Activated naive CD4-positive, alpha-beta T cell treated with anti-CD3 and anti-CD28 coated beads, Interleukin-2, amount 10 ng/mL, durations not matched to agents 7 days and 5 days (primary cell): ENCODE data around the gene GARIN5A.
"Not testable (repeated sequence)": the region's sequence is repeated elsewhere in the genome, so short reads cannot be mapped to it uniquely, and the experiment has no call there.

Source experiments
- CTCF ChIA-PET: fragments of 350-600 bp; sonication (Branson Sonifier 250); formaldehyde crosslinking; loops from one replicate; lab custom pipeline; 2021; ENCODE audit warnings: antibody characterized with exemption; lab: Charles Lee
- DNase-seq: peaks from one replicate; pipeline ENCODE4 v3.0.0-alpha.2; 2020
- H3K27ac Mint-ChIP-seq: one replicate; pipeline ENCODE4 v1.8.0; 2021; ENCODE audit warnings: mild to moderate bottlenecking, moderate library complexity, mixed read lengths
- H3K27me3 Mint-ChIP-seq: one replicate; pipeline ENCODE4 v1.8.0; 2021; ENCODE audit warnings: mild to moderate bottlenecking, mixed read lengths
- H3K36me3 Mint-ChIP-seq: one replicate; pipeline ENCODE4 v1.8.0; 2021; ENCODE audit warnings: mixed read lengths
- H3K4me1 Mint-ChIP-seq: one replicate; pipeline ENCODE4 v1.8.0; 2021; ENCODE audit warnings: mixed read lengths
- H3K4me3 Mint-ChIP-seq: one replicate; pipeline ENCODE4 v1.8.0; 2021; ENCODE audit warnings: mild to moderate bottlenecking, moderate library complexity, mixed read lengths
- H3K9me3 Mint-ChIP-seq: one replicate; pipeline ENCODE4 v1.8.0; 2021; ENCODE audit warnings: mixed read lengths

GARIN5A gene

DNA sequence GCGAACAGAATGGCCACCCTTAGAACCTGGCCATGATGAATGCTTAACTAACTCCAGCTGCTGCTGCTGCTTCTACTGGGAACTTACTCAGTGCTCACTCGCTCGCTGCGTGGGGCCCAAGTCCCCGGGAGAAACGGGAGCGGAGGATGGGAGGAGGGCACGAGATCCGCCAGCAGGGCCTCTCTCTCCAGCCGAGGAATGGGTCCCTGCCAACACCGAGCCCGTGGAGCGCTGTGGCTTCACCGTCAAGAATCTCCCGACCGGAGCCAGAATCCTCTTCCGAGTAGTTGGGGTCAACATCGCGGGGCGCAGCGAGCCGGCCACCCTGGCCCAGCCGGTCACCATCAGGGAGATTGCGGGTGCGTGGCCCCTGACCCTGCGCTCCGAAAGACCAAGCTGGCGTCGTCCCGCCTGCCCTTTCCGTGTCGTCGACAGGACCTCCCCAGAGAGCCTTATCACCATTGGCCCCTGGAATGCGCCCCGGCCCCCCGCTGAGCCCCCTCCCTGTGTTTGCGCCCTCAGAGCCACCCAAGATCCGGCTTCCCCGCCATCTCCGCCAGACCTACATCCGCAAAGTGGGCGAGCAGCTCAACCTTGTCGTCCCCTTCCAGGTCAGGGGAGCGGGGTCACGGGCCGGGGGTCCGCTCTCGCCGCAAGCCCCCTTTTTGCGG lies 18.1 kb downstream of the GARIN5A start:
- Mint-ChIP-seq H3K4me3 (no peak overlapping the region), H3K36me3 (no peaks in the 10 kb centered on the region), H3K9me3 (no peaks in the 10 kb centered on the region), H3K27ac (no peak overlapping the region), H3K4me1 (peaks cover 11% of the 10 kb centered on the region), H3K27me3 (peaks cover 50% of the 10 kb centered on the region)
- DNase-seq = no peak
- CTCF ChIA-PET = no interaction called here

DNA sequence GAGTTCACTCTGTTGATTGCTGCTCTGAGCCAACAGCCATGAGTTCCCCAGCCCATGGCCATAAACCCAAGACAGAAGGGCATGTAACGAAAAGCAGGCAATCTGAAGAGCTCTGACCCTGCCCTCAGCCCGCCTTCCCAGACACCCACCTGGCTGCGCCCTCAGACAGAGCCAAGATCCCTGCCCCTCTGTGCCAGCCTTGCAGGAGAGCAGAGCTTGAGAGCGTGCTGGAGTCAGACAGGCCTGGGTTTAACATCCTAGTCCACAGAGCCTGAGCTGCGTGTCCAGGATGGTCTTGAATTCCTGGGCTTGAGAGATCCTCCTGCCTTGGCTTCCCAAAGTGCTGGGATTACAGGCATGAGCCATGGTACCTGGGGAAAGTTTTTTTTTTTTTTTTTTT lies 19.3 kb downstream of the GARIN5A start:
- CTCF ChIA-PET = no interaction called here
- Mint-ChIP-seq H3K36me3 (no peaks in the 10 kb centered on the region), H3K27ac (no peak overlapping the region), H3K27me3 (peaks cover 43% of the 10 kb centered on the region), H3K4me3 (no peak overlapping the region), H3K9me3 (no peaks in the 10 kb centered on the region), H3K4me1 (peaks cover 11% of the 10 kb centered on the region)
- DNase-seq = no peak

DNA sequence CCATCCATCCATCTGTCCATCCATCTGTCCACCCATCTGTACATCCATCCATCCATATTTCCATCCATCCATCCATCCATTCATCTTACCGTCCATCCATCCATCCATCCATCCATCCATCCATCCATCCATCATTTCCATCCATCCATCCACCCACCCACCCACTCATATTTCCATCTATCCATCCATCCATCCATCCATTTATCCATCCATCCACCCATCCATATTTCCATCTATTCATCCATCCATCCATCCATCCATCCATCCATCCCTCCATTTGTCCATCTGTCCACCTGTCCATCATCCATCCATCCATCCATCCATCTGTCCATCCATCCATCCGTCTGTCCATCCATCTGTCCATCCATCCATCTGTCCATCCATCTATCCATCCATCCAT lies 20.7 kb downstream of the GARIN5A start:
- peaks cover 9% of the 10 kb centered on the region for H3K4me1 Mint-ChIP-seq
- no peaks in the 10 kb centered on the region for H3K9me3 Mint-ChIP-seq
- peaks cover 40% of the 10 kb centered on the region for H3K27me3 Mint-ChIP-seq
- no peak overlapping the region for H3K4me3 Mint-ChIP-seq
- no peak for DNase-seq
- no peaks in the 10 kb centered on the region for H3K36me3 Mint-ChIP-seq
- H3K27ac Mint-ChIP-seq = no peak overlapping the region
- CTCF ChIA-PET = no interaction called here

DNA sequence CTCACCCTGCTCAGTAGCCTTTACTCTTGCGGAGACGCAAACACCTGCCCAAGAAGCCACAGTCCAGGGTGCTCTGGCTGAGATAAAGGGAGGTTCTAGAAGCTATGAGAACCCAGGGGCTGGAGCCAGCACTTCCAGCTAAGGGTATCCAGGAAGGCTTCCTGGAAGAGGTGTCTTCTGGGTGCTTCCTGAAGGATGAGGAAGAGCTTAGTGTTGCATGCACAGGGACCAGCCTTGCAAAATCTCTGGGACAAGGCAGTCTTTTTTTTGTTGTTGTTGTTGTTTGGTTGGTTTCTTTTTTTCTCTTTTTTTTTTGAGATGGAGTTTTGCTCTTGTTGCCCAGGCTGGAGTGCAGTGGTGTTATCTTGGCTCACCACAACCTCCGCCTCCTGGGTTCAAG lies 23.4 kb downstream of the GARIN5A start:
- DNase-seq = no peak
- CTCF ChIA-PET = no interaction called here
- peaks cover 29% of the 10 kb centered on the region for H3K27me3 Mint-ChIP-seq
- no peaks in the 10 kb centered on the region for H3K9me3 Mint-ChIP-seq
- no peaks in the 10 kb centered on the region for H3K36me3 Mint-ChIP-seq
- H3K27ac Mint-ChIP-seq = no peak overlapping the region
- peaks cover 3% of the 10 kb centered on the region for H3K4me1 Mint-ChIP-seq
- H3K4me3 Mint-ChIP-seq = no peak overlapping the region

DNA sequence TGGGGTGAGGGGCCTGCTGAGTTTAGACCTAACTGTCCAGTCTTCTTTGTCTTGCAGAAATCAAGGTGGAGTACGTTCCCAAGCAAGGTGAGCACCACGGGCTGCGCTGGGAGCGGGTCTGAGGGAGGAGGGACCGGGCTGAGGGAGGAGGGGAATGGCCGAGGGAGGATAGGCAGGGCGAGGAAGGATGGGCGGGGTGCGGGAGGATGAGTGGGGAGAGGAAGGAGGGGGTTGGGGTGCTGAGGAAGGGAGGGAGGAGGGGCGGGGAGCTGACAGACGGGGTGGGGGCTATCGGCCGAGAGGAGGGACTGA lies 25.5 kb downstream of the GARIN5A start:
- peaks cover 3% of the 10 kb centered on the region for H3K4me1 Mint-ChIP-seq
- peaks cover 14% of the 10 kb centered on the region for H3K27me3 Mint-ChIP-seq
- DNase-seq = no peak
- H3K36me3 Mint-ChIP-seq = no peaks in the 10 kb centered on the region
- CTCF ChIA-PET = no interaction called here
- H3K9me3 Mint-ChIP-seq = no peaks in the 10 kb centered on the region
- H3K4me3 Mint-ChIP-seq = no peak overlapping the region
- no peak overlapping the region for H3K27ac Mint-ChIP-seq

DNA sequence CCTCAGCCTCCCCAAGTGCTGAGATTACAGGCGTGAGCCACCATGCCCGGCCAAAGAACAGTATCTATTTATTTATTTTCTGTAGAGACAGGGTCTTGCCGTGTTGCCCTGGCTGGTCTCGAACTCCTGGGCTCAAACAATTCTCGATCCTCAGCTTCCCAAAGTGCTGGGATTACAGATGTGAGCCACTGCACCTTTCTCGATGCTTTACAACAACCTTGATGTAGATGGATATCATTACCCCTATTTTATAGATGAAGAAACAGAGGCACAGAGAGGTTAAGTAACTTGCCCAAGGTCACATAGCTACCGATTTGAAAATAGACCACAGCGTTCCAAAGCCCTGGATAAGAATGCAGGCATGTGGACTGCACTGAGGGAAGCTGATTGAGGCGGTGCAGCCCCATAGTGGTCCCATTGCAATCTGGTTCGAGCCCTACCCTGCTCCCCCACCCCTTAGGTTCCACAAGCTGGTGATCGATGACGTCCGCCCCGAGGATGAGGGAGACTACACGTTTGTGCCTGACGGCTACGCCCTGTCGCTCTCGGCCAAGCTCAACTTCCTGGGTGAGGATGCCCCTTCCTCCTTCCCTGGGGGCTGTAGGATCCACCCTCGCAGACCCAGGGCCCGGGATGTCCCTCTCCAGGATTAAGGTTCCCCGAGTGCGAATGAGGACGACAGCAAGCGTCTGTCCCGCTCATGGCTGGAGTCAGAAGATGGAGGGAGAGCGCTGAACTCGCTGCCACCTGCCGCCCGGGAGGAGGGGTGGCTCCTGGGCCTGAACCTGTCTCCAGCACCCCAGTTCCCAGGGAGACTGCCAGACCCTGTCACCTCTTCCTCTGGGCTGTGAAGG lies 26.1 kb downstream of the GARIN5A start:
- no peaks in the 10 kb centered on the region for H3K9me3 Mint-ChIP-seq
- H3K27me3 Mint-ChIP-seq = peaks cover 16% of the 10 kb centered on the region
- CTCF ChIA-PET = interaction anchor here (1.0 kb wide), 1 partner anchor 11 kb away, joined by 4 read pairs; no protein-coding TSS in a partner anchor
- H3K4me1 Mint-ChIP-seq = peaks cover 3% of the 10 kb centered on the region
- no peak overlapping the region for H3K27ac Mint-ChIP-seq
- no peak overlapping the region for H3K4me3 Mint-ChIP-seq
- DNase-seq = no peak
- no peaks in the 10 kb centered on the region for H3K36me3 Mint-ChIP-seq

GRCh38 chr19:50449236-50449899 lies 27.3 kb downstream of the GARIN5A start:
- Mint-ChIP-seq H3K4me1 (peaks cover 3% of the 10 kb centered on the region), H3K36me3 (no peaks in the 10 kb centered on the region), H3K4me3 (no peak overlapping the region), H3K27me3 (peaks cover 17% of the 10 kb centered on the region), H3K9me3 (no peaks in the 10 kb centered on the region), H3K27ac (no peak overlapping the region)
- DNase-seq = no peak
- CTCF ChIA-PET = interaction anchor here (1.0 kb wide), 1 partner anchor 11 kb away, joined by 3 read pairs; no protein-coding TSS in a partner anchor

- no peaks in the 10 kb centered on the region for H3K36me3 Mint-ChIP-seq
- peaks cover 3% of the 10 kb centered on the region for H3K4me1 Mint-ChIP-seq
- no peak for DNase-seq
- CTCF ChIA-PET = interaction anchor here (0.7 to 1.2 kb wide), 2 partner anchors 13 to 91 kb away, joined by 3 read pairs; no protein-coding TSS in a partner anchor
- H3K4me3 Mint-ChIP-seq = no peak overlapping the region
- no peaks in the 10 kb centered on the region for H3K9me3 Mint-ChIP-seq
- peaks cover 17% of the 10 kb centered on the region for H3K27me3 Mint-ChIP-seq
- no peak overlapping the region for H3K27ac Mint-ChIP-seq
Observed at GRCh38 chr19:50447750-50448149, 28.9 kb downstream of the GARIN5A start.

GRCh38 chr19:50447053-50447452 lies 29.6 kb downstream of the GARIN5A start:
- DNase-seq = no peak

GRCh38 chr19:50444059-50444458 lies 32.6 kb downstream of the GARIN5A start:
- Mint-ChIP-seq H3K4me3 (no peak overlapping the region), H3K36me3 (no peaks in the 10 kb centered on the region), H3K4me1 (no peaks in the 10 kb centered on the region), H3K27me3 (peaks cover 14% of the 10 kb centered on the region), H3K27ac (no peak overlapping the region), H3K9me3 (no peaks in the 10 kb centered on the region)
- DNase-seq = no peak
- CTCF ChIA-PET = no interaction called here

More at GRCh38 chr19:50447053-50447452, 29.6 kb downstream of the GARIN5A start:
- peaks cover 3% of the 10 kb centered on the region for H3K4me1 Mint-ChIP-seq
- no peaks in the 10 kb centered on the region for H3K36me3 Mint-ChIP-seq
- H3K27ac Mint-ChIP-seq = no peak overlapping the region
- CTCF ChIA-PET = no interaction called here
- no peaks in the 10 kb centered on the region for H3K9me3 Mint-ChIP-seq
- peaks cover 17% of the 10 kb centered on the region for H3K27me3 Mint-ChIP-seq
- no peak overlapping the region for H3K4me3 Mint-ChIP-seq

- DNase-seq, H3K4me3 Mint-ChIP-seq, H3K4me1 Mint-ChIP-seq, H3K9me3 Mint-ChIP-seq, H3K36me3 Mint-ChIP-seq, CTCF ChIA-PET, H3K27ac Mint-ChIP-seq: not testable (repeated sequence)
- peaks cover 40% of the 10 kb centered on the region for H3K27me3 Mint-ChIP-seq
Observed at GRCh38 chr19:50439130-50439529, 37.5 kb downstream of the GARIN5A start.

- CTCF ChIA-PET = interaction anchor here (1.6 kb wide), 1 partner anchor 49 kb away, joined by 7 read pairs; no protein-coding TSS in a partner anchor
- H3K4me3 Mint-ChIP-seq = no peak overlapping the region
Observed at GRCh38 chr19:50437862-50438449, 38.7 kb downstream of the GARIN5A start.

GRCh38 chr19:50435627-50436026 lies 41.0 kb downstream of the GARIN5A start:
- no peaks in the 10 kb centered on the region for H3K9me3 Mint-ChIP-seq
- no peak overlapping the region for H3K27ac Mint-ChIP-seq
- no peak overlapping the region for H3K4me3 Mint-ChIP-seq
- peaks cover 10% of the 10 kb centered on the region for H3K4me1 Mint-ChIP-seq
- no peak for DNase-seq
- H3K36me3 Mint-ChIP-seq = no peaks in the 10 kb centered on the region
- CTCF ChIA-PET = interaction anchor here (1.6 kb wide), 1 partner anchor 20 kb away, joined by 3 read pairs; no protein-coding TSS in a partner anchor
- peaks cover 70% of the 10 kb centered on the region for H3K27me3 Mint-ChIP-seq

More at GRCh38 chr19:50437862-50438449, 38.7 kb downstream of the GARIN5A start:
- Mint-ChIP-seq H3K4me1 (no peaks in the 10 kb centered on the region), H3K9me3 (no peaks in the 10 kb centered on the region), H3K27me3 (peaks cover 51% of the 10 kb centered on the region), H3K27ac (no peak overlapping the region), H3K36me3 (no peaks in the 10 kb centered on the region)
- DNase-seq = no peak

DNA sequence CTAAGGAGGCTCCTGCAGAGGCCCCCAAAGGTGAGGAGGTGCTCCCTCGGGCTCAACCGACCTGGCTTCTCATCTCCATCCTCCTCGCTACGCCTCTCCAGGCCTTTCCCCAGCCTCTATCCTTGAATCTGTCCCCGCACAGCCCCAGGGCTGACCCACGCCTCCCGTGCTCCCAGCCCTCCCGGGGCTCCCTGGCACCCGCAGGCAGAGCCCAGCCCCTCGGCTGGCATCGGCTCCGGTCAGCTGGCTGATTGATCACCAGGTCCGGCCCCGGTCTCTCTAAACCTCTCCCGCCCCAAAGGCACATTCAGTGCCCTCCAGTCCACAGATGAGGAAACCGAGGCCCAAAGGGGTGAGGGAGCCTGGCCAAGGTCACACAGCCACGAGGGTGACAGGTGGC lies 41.4 kb downstream of the GARIN5A start:
- CTCF ChIA-PET = interaction anchor here (1.6 kb wide), 1 partner anchor 19 kb away, joined by 3 read pairs; no protein-coding TSS in a partner anchor
- Mint-ChIP-seq H3K36me3 (no peaks in the 10 kb centered on the region), H3K27me3 (peaks cover 72% of the 10 kb centered on the region), H3K4me3 (no peak overlapping the region), H3K9me3 (no peaks in the 10 kb centered on the region), H3K27ac (no peak overlapping the region), H3K4me1 (peaks cover 12% of the 10 kb centered on the region)
- no peak for DNase-seq
